Vagina (tissue), 2 donors: ENCODE results near the gene COMMD2.

ENCODE experiments used
- CTCF ChIP-seq, 3 experiments: fragments of 450-650 bp in 2 of 3; fragments of 200-600 bp in 1 of 3; sonication (generic) in 1 of 3; IDR thresholded peaks; one replicate each; pipeline ENCODE4 v1.5.1; 2017 to 2019; ENCODE audit warnings: antibody characterized with exemption in 3 of 3, mild to moderate bottlenecking in 2 of 3, moderate library complexity in 2 of 3
- POLR2A ChIP-seq, 2 donors: fragments of 450-650 bp; IDR thresholded peaks; one replicate each; pipeline ENCODE4 v1.6.1; 2017; ENCODE audit warnings: antibody characterized with exemption in 2 of 2, mild to moderate bottlenecking in 2 of 2, moderate library complexity in 2 of 2
- POLR2AphosphoS5 ChIP-seq, 2 donors: sonication (generic); formaldehyde crosslinking; IDR thresholded peaks; one replicate each; pipeline ENCODE4 v1.9.0; 2017; ENCODE audit warnings: antibody characterized with exemption in 2 of 2, mild to moderate bottlenecking in 2 of 2, low read depth in 1 of 2; ENCODE audit not compliant: insufficient read depth in 1 of 2

- TF ChIP-seq CTCF (IDR thresholded peaks at IDR 0.05) (no peak), POLR2AphosphoS5 (IDR thresholded peaks at IDR 0.05; ENCODE audit: insufficient read depth in 1 of 2, low read depth in 1 of 2) (no peak), POLR2A (IDR thresholded peaks at IDR 0.05) (no peak)
Measured at GRCh38 chr3:149744151-149744550, 8.1 kb downstream of the COMMD2 start.
